Adipocyte (in vitro differentiated cells): ENCODE data around the gene SLC66A2.
A peak's percentile ranks its signal among the peaks of the same experiment; 100 is the strongest.
"Not testable (repeated sequence)": the region's sequence is repeated elsewhere in the genome, so short reads cannot be mapped to it uniquely, and the experiment has no call there.

Experiments
- DNase-seq: peaks from one replicate; pipeline ENCODE4 v3.0.0-alpha.2; 2015; ENCODE audit warnings: low read depth
- H3K27me3 ChIP-seq: replicated peaks from 2 replicates; pipeline ENCODE4 v1.7.0; 2013; ENCODE audit warnings: mild to moderate bottlenecking, low read length, moderate library complexity; ENCODE audit not compliant: control insufficient read depth, insufficient read depth
- H3K36me3 ChIP-seq: 2 replicates; pipeline ENCODE4 v1.7.0; 2013; ENCODE audit warnings: low read length, mild to moderate bottlenecking, moderate library complexity; ENCODE audit not compliant: control insufficient read depth, insufficient read depth, severe bottlenecking
- H3K4me1 ChIP-seq: 2 replicates; pipeline ENCODE4 v1.7.0; 2013; ENCODE audit warnings: mild to moderate bottlenecking, low read length, moderate library complexity; ENCODE audit not compliant: control insufficient read depth, insufficient read depth
- H3K4me3 ChIP-seq: 2 replicates; pipeline ENCODE4 v1.7.0; 2013; ENCODE audit warnings: mild to moderate bottlenecking, low read length, moderate library complexity
- H3K9ac ChIP-seq: 2 replicates; pipeline ENCODE4 v1.7.0; 2013; ENCODE audit warnings: mild to moderate bottlenecking, low read length, moderate library complexity
- H3K9me3 ChIP-seq: 2 replicates; pipeline ENCODE4 v1.7.0; 2013; ENCODE audit warnings: mild to moderate bottlenecking, low read length, moderate library complexity; ENCODE audit not compliant: control insufficient read depth

Gene SLC66A2

DNA sequence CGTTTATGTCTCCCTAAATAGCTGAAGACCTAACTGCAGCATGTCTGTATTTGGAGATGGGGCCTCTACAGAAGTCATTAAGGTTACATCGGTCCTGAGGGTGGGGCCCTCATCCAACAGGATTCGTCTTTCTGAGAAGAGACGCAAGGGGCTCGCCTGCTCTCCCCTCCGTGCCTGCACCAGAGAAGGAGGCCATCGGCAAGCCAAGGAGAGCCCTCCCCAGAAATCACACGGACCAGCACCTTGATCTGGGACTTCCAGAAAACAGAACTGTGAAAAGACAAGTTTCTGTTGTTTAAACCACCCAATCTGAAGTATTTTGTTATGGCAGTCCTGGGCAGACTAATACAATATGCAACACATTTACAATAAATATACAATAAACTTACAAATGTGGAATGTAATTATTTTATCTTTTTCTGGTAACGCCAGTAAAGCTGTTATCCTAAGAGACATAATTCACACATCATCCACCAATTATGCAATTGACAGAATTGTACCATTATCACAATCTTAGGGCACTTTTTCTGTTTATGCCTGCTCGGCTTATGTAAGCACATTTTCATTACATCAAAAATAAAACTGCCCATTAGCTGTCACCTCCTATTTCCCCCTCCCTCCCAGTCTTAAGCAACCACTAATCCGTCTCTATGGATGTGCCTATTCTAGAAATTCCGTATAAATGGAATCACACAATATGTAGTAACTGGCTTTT lies 19.1 kb upstream of the SLC66A2 start:
- no peak overlapping the region for H3K4me3 ChIP-seq
- no peak overlapping the region for H3K9ac ChIP-seq
- no peak for DNase-seq
- H3K36me3 ChIP-seq: peaks cover 48% of the 10 kb centered on the region
- H3K4me1 ChIP-seq: peaks cover 1% of the 10 kb centered on the region
- H3K9me3 ChIP-seq: no peaks in the 10 kb centered on the region
- H3K27me3 ChIP-seq: no peaks in the 10 kb centered on the region

DNA sequence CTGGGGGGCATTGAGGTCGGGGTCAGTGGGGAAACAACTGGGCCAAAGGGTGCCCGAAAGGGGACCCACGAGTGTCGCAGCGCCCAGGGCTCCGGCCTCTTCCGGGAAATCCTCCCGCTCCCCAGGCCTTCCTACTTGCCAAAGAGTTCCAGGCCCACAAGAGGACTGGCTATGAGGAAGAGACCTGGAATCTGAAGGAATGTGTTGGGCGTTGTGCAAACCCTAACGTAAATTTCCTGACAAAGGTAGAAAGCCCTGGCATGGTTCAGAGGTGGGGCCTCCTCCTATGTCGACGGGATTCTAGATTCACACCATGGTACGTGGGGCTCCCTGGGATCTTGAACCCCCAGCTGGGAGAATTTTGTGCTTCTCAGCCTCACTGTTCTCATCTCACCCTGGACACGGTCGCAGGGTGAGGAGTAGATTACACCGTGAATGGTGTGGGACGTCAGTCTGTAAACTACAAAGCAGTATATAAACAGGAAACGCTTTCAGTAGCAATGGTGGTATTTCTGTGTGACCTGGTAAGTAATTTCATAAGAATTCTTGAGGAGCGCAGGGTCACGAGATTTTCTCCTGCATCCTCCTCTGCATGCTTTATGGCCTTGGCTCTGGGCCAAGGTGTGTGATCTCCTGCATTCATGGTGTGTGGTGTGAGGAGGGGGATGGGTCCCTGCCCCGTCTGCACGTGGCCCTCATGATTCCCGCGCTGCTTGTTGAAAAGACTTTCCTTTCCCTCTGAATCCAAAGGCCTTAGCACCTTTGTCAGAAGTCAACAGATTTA lies 13.9 kb upstream of the SLC66A2 start:
- peak; percentile 48 for DNase-seq
- Histone ChIP-seq H3K4me1 (peaks cover 21% of the 10 kb centered on the region), H3K4me3 (peak overlapping the region; percentile 81), H3K27me3 (no peaks in the 10 kb centered on the region), H3K9me3 (no peaks in the 10 kb centered on the region), H3K36me3 (peaks cover 20% of the 10 kb centered on the region), H3K9ac (peak overlapping the region; percentile 92)

DNA sequence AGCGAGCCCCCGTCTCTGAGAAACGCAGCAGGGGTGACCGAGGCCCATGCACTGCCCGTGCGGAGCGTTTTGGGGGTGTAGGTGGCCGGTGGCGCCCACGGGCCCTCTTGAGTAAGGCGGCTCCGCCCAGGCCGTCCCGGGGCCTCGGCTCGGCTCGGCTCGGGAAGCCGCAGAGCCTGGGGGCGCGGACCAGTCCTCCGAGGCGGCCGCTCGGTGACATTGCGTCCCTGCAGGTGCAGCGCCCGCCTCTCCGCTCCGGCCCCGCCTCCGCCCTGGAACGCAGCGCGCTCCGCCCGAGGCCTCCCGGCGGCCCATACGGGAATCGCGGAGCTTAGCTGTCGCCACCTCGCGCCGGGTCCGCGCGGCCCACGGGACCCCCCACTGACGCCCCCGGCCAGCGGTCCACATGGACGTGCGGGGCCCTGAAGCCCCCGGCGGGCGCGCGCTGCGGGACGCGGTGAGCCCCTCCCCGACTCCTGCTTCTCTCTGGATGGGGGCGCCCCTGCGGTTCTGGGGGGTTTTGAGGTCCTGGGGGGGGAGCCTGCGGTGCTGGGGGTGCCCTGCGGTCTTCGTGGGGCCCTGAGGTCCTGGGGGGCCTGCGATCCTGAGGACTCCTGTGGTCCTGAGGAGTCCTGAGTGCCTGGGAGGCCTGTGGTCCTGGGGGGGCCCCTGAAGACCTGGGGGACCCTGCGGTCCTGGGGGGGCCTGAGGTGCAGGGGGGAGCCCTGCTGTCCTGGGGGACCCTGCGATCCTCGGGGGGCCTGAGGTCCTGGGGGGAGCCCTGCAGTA lies 13.1 kb upstream of the SLC66A2 start, which contains the start of gene HSBP1L1:
Gene HSBP1L1, plus strand, starts transcription at position 314 of the 789 bp plus-strand sequence. Its CDS starts 93 bp downstream, at position 407.
- no peaks in the 10 kb centered on the region for H3K27me3 ChIP-seq

DNA sequence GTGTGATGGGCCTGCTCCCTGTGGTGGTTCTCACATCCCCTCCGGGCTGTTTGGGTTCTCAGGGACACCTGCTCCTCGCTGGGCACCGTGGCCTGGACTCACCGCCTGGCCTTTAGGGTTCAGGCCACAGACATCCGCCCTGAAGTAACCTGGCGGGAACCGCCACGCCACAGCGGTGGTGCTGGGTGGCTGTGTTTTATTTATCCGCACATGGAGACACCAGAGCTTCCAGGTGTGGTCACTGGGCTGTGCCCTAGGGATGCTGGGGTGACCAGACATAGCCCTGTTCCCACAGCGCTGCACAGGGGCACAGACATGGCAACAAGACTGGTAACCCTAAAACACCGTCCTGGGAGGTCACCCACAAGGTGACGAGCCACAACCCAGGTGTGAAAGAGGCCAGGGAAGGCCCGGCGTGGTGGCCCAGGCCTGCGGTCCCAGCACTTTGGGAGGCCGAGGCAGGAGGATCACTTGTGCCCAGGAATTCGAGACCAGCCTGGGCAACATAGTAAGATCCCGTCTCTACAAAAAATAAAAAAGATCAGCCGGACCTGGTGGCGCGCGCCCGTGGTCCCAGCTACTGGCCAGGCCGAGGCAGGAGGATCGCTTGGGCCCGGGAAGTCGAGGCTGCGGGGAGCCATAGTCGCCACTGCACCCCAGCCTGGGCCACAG lies 12.3 kb upstream of the SLC66A2 start:
- peak overlapping the region; percentile 81 for H3K4me3 ChIP-seq
- no peak for DNase-seq
- no peaks in the 10 kb centered on the region for H3K27me3 ChIP-seq
- H3K9me3 ChIP-seq: no peaks in the 10 kb centered on the region
- peaks cover 15% of the 10 kb centered on the region for H3K36me3 ChIP-seq
- H3K9ac ChIP-seq: peak overlapping the region; percentile 92
- peaks cover 21% of the 10 kb centered on the region for H3K4me1 ChIP-seq

More for the DNA sequence above, 13.1 kb upstream of the SLC66A2 start, which contains the start of gene HSBP1L1:
- Histone ChIP-seq H3K36me3 (peaks cover 15% of the 10 kb centered on the region), H3K9ac (peak within 1 kb of the TSS; percentile 92), H3K4me1 (peaks cover 21% of the 10 kb centered on the region), H3K9me3 (no peaks in the 10 kb centered on the region), H3K4me3 (peak within 1 kb of the TSS; percentile 81)
- DNase-seq: peak; percentile 65

DNA sequence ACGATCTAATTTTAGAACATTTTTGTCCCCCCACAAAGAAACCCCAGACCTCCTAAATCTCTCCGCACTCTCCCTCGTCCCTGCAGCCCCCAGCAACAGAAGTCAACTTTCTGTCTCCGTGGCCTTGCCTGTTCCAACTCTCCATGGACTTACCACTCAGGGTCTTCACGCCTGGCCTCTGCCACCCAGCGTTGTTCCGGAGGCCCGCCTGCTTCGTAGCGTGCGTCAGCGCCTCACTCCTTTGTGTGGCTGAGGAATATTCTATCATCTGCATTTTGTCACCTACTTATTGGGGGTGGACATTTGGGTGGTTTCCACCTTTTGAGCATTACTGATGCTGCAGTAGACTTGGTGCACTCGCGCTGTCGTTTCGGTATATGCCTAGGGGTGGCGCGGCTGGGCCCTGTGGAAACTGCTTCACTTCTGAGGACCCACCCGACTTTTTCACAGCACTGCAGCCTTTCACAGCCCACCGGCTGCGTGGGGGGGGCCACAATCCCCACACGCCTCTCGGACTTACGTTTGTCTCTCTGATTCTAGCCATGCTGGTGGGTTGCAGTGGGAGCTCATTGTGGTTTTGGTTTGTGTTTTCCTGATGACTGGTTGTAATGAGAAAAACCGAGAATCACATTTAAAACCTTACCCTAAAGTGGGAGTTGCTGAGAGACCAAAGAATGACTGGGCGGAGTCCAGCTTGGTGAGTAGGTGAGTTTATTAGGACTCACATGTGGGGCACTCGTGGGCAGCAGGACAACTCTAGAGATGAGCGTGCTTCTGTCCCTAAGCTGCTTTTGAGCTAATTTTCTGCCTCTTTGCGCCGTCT lies 11.6 kb upstream of the SLC66A2 start:
- Histone ChIP-seq H3K4me1 (peaks cover 21% of the 10 kb centered on the region), H3K9ac (no peak overlapping the region), H3K4me3 (no peak overlapping the region), H3K9me3 (no peaks in the 10 kb centered on the region), H3K36me3 (peaks cover 12% of the 10 kb centered on the region), H3K27me3 (no peaks in the 10 kb centered on the region)
- DNase-seq: no peak

DNA sequence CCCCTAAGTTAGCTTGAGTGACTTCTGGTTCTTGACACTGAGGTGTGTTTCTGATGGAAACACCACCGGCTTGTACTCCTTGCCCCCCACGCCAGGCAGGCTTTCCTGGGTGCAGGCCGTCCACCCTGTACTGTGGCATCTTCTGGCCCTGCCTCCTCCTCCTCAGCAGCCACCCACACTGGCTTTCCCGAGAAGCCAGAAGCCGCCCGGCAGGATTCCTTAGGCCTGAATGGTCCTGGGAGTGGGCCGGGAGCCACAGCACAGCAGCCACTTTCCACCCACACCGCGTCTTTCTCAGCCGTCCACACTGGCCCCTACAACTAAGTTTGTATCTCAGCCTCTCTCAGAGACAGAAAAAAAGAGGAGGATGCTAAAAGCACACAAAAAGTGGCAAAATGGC lies 10.9 kb upstream of the SLC66A2 start:
- H3K4me3 ChIP-seq: no peak overlapping the region
- peak; percentile 56 for DNase-seq

DNA sequence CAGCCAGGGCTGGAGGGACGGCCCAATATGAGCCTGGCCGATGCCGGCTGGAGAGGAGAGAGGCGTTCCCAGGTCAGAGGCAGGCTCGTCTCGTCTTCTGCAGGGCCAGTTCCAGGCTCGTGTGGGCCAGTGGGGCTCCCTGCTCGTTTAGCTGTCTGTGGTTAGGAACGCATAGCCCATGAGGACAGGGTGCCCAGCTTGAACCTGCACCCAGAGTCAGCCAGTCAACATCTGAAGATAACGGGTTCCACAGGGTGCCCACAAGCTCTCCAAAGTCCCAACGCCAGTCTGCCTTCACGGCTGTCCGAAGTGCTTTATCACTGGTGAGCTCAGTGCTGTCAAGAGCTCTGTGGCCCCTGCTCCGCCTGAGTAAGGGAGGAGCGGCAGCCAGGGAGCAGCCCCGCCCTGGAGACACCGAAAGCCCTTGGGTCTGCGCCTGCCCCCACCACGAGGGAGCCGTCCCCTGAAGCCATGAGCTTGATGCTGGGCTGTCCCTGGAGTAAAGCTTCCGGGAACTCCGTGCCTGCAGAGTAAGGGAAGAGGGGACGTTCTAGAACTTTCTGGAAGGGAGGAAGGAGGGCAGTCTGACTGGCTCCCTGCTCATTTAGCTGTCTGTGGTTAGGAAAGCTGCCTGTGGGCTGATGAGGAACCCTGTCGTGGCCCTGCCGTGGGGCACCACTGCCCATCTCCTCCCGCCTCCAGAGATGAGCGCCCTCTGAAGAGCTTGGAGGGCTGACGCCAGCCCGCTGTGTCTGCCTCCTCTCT lies 10.3 kb upstream of the SLC66A2 start:
- H3K9ac ChIP-seq: peak overlapping the region; percentile 42
- H3K4me3 ChIP-seq: no peak overlapping the region
- peaks cover 4% of the 10 kb centered on the region for H3K36me3 ChIP-seq
- H3K4me1 ChIP-seq: peaks cover 21% of the 10 kb centered on the region
- H3K27me3 ChIP-seq: no peaks in the 10 kb centered on the region
- H3K9me3 ChIP-seq: no peaks in the 10 kb centered on the region
- peak; percentile 5 for DNase-seq

More for the DNA sequence above, 10.9 kb upstream of the SLC66A2 start:
- peak overlapping the region; percentile 42 for H3K9ac ChIP-seq
- no peaks in the 10 kb centered on the region for H3K27me3 ChIP-seq
- peaks cover 7% of the 10 kb centered on the region for H3K36me3 ChIP-seq
- H3K9me3 ChIP-seq: no peaks in the 10 kb centered on the region
- H3K4me1 ChIP-seq: peaks cover 21% of the 10 kb centered on the region

DNA sequence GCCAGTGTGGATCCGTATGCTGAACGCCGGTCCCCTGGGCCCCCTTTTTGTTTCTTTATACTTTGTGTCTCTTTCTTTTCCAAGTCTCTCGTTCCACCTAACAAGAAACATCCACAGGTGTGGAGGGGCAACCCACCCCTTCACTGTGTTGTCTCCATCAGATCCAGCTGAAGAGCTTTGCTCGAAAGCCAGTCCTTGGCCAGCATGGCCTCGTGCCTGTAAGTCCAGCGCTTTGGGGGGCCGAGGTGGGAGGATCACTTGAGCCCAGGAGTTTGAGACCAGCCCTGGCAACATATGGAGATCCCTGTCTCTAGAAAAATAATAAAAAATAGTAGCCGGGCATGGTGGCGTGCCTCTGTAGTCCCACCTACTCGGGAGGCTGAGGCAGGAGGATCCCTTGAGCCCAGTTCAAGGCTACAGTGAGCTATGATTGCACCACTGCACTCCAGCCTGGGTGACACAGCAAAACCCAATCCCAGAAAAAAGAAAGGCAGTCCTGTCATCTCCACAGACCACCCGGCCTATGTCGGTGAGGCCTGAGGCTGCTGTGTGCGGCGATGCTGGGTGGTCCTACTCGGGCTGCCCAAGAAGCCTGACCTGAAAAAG lies 9.6 kb upstream of the SLC66A2 start:
- Histone ChIP-seq H3K9me3 (no peaks in the 10 kb centered on the region), H3K36me3 (no peaks in the 10 kb centered on the region), H3K4me3 (no peak overlapping the region), H3K9ac (peak overlapping the region; percentile 42), H3K27me3 (no peaks in the 10 kb centered on the region), H3K4me1 (peaks cover 21% of the 10 kb centered on the region)
- DNase-seq: no peak

DNA sequence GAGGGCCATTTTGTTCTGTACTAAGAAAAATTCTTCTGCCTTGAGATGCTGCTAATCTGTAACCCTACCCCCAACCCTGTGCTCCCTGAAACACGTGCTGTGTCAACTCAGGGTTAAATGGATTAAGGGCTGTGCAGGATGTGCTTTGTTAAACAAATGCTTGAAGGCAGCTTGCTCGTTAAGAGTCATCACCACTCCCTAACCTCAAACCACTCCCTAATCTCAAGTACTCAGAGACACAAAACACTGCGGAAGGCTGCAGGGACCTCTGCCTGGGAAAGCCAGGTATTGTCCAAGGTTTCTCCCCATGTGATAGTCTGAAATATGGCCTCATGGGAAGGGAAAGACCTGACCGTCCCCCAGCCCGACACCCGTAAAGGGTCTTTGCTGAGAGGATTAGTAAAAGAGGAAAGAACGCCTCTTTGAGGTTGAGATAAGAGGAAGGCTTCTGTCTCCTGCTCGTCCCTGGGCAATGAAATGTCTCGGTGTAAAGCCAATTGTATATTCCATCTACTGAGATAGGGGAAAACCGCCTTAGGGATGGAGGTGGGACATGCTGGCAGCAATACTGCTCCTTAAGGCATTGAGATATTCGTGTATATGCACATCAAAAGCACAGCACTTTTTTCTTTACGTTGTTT lies 8.8 kb upstream of the SLC66A2 start:
- not testable (repeated sequence) for DNase-seq

More for the DNA sequence above, 8.8 kb upstream of the SLC66A2 start:
- not testable (repeated sequence) for H3K27me3 ChIP-seq, H3K36me3 ChIP-seq, H3K4me3 ChIP-seq, H3K9me3 ChIP-seq, H3K9ac ChIP-seq
- H3K4me1 ChIP-seq: peaks cover 17% of the 10 kb centered on the region
